ENCODE results near the gene FEN1.

Gene FEN1

GRCh38 chr11:61841636-61842527 lies 49.2 kb downstream of the FEN1 start:
- no peak for DNase-seq (ENCODE audit: low spot score)

DNA sequence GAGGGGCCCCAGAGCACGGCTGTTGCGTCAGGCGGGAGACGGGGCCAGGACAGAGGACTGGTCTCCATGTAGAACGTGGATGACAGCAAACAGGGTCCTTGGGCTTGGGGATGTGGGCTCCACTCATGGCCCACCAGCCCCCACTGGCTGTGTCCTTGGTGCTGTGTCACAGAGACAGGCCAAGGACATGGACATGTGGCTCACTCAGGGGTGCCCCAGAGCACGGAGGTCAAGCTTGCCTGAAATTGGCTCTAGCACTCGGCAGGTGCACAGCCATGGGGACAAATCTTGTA lies 49.8 kb downstream of the FEN1 start:
- no peak for DNase-seq (ENCODE audit: low spot score)

- DNase-seq (ENCODE audit: low spot score), result no peak
Observed at GRCh38 chr11:61844909-61845565, 52.3 kb downstream of the FEN1 start.

DNA sequence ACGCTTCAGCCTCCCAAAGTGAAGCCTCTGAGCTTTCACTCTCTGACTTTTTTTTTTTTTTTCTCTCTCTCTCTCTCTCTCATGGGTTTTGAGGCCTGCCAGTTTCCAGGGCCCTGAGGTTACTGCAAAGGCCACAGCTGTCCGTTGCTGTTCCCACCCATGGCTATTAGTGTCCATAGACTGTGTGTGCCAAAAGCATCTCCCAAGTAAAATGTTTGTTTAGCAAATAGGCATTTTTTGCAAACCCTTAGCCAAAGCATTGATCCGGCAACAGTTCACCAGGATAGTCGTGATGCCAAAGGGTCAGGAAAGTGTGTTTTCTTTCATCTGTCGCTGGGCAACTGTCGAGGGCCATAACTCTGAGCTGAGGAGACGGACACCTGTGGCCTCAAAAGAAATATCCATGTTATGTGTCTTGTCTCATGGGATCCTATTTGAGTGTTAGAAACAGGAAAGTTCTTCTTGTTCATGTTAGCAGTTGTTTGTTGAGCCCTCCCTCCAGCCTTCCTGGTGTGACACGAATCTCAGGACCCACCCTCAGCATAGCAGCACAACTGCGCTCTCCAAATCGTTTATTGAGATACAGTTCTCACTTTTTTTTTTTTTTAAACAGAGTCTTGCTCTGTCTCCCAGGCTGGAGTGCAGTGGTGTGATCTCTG lies 53.8 kb downstream of the FEN1 start:
- no peak for DNase-seq (ENCODE audit: low spot score)

Measured in left forelimb (tissue), 1 donor.